ENCODE data around the gene ELF4.
"Not testable (repeated sequence)": the region's sequence is repeated elsewhere in the genome, so short reads cannot be mapped to it uniquely, and the experiment has no call there.

ELF4 gene

DNA sequence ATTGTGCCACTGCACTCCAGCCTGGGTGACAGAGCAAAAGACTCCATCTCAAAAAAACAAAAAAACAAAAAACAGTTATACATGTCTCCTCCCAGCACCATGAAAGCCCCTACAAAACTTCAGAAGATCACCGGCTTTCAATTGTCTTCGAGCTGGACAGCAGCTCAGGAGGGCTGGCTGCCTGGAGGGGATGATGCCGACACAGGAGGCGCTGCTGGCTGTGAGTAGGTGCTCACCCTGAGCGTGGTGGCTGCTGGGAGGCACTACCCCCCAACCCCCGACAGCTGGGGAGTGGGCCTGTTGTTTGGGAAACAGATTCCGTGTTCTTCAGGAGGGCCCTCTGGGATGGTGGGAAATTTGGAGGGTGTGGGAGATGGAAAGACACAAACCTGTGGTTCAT lies 6.9 kb upstream of the ELF4 start:
- TF ChIP-seq IKZF3 (tag by site-specific recombination; IDR thresholded peaks at IDR 0.05) = no peak
- TF ChIP-seq, protein P1, sequence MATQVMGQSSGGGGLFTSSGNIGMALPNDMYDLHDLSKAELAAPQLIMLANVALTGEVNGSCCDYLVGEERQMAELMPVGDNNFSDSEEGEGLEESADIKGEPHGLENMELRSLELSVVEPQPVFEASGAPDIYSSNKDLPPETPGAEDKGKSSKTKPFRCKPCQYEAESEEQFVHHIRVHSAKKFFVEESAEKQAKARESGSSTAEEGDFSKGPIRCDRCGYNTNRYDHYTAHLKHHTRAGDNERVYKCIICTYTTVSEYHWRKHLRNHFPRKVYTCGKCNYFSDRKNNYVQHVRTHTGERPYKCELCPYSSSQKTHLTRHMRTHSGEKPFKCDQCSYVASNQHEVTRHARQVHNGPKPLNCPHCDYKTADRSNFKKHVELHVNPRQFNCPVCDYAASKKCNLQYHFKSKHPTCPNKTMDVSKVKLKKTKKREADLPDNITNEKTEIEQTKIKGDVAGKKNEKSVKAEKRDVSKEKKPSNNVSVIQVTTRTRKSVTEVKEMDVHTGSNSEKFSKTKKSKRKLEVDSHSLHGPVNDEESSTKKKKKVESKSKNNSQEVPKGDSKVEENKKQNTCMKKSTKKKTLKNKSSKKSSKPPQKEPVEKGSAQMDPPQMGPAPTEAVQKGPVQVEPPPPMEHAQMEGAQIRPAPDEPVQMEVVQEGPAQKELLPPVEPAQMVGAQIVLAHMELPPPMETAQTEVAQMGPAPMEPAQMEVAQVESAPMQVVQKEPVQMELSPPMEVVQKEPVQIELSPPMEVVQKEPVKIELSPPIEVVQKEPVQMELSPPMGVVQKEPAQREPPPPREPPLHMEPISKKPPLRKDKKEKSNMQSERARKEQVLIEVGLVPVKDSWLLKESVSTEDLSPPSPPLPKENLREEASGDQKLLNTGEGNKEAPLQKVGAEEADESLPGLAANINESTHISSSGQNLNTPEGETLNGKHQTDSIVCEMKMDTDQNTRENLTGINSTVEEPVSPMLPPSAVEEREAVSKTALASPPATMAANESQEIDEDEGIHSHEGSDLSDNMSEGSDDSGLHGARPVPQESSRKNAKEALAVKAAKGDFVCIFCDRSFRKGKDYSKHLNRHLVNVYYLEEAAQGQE (tag by site-specific recombination; IDR thresholded peaks at IDR 0.05) = peak; percentile 77
- H3K27ac ChIP-seq (ENCODE audit: extremely low read depth, low read depth, low read length) = no peak overlapping the region
- H3K9me3 ChIP-seq (ENCODE audit: control insufficient read depth, insufficient read depth, low read depth, low read length) = no peaks in the 10 kb centered on the region
- no peak overlapping the region for H3K4me3 ChIP-seq (ENCODE audit: low read depth, low read length)
- ChIA-PET POLR2A (interaction anchor here (0.7 to 0.8 kb wide), 2 partner anchors 12 to 48 kb away, joined by 3 read pairs; partner anchors contain the start of gene AIFM1), CTCF (interaction anchor here (0.6 to 1.1 kb wide), 3 partner anchors 8 to 308 kb away, joined by 3 read pairs; no protein-coding TSS in a partner anchor)
- H3K36me3 ChIP-seq (ENCODE audit: control insufficient read depth in 2 of 2, insufficient read depth in 1 of 2, low read length in 2 of 2) = no peaks in the 10 kb centered on the region
- no peaks in the 10 kb centered on the region; the same call in 1 of the 2 replicates for H3K4me1 ChIP-seq (ENCODE audit: control insufficient read depth, insufficient read depth, low read length)

DNA sequence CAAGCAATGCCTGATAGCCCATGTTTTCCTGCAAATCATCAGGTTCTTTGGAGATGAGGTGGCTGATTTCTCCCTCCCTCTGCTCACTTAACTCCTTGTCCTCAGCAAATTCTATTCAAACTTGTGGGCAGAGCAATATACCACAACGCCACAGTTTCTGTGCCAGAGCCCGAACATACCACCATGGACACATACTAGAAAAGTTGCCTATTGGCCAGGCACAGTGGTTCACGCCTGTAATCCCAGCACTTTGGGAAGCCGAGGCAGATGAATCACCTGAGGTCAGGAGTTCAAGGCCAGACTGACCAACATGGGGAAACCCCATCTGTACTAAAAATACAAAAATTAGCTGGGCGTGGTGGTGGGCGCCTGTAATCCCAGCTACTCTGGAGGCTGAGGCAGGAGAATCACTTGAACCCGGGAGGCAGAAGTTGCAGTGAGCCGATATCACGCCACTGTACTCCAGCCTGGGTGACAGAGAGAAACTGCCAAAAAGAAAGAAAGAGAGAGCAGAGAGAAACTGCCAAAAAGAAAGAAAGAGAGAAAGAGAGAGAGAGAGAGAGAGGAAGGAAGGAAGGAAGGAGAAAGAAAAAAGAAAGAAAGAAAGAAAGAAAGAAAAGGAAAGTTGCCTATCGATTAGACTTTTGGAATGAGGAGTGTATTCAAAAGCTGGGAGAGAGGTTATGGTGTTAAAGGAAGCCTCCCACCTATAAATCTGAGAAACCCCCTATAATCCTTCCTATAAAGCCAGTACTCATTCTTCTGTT lies 5.0 kb upstream of the ELF4 start:
- H3K9me3 ChIP-seq (ENCODE audit: control insufficient read depth, insufficient read depth, low read depth, low read length); H3K36me3 ChIP-seq (ENCODE audit: control insufficient read depth in 2 of 2, insufficient read depth in 1 of 2, low read length in 2 of 2); POLR2A ChIA-PET; H3K4me3 ChIP-seq (ENCODE audit: low read depth, low read length); H3K27ac ChIP-seq (ENCODE audit: extremely low read depth, low read depth, low read length); H3K4me1 ChIP-seq (ENCODE audit: control insufficient read depth, insufficient read depth, low read length): not testable (repeated sequence)
- TF ChIP-seq ZNF366 (tag by site-specific recombination; conservative IDR thresholded peaks at IDR 0.05) (peak; percentile 81), ZNF596 (tag by site-specific recombination; IDR thresholded peaks at IDR 0.05) (0 out of 2 replicates have a peak, but pooled peaks have one; percentile 12), PRDM1 (tag by site-specific recombination; IDR thresholded peaks at IDR 0.05) (peak; percentile 59)
- CTCF ChIA-PET = interaction anchor here (0.7 kb wide), 2 partner anchors 13 to 175 kb away, joined by 3 to 4 read pairs; no protein-coding TSS in a partner anchor

DNA sequence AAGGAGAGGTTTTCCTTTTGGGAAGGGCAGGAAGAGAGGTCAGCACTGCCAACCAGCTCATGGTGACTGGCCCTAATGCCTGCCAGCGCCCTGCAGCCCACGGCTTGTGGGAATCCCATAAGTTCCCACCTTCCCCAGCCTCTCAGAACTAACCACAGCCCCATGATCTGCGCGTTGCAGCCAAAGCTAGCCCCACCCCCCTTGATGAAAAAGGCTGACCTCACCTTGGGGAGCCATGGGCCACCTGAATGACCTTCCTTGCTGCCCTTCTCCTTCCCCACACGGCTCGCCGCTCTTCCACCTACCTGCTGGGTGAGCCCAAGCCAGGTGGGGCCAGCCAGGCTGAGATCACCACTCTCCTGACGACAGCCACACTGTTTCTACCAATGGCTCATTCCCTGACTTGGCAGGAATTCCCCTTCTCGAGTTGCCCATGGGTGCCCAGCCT lies 3.9 kb upstream of the ELF4 start:
- POLR2A ChIA-PET = no interaction called here
- H3K36me3 ChIP-seq (ENCODE audit: control insufficient read depth in 2 of 2, insufficient read depth in 1 of 2, low read length in 2 of 2) = no peaks in the 10 kb centered on the region
- H3K4me1 ChIP-seq (ENCODE audit: control insufficient read depth, insufficient read depth, low read length) = peaks cover under 1% of the 10 kb centered on the region; the same call in 1 of the 2 replicates
- no peak overlapping the region for H3K4me3 ChIP-seq (ENCODE audit: low read depth, low read length)
- H3K27ac ChIP-seq (ENCODE audit: extremely low read depth, low read depth, low read length) = 0 out of 2 replicates have a peak overlapping the region, but pooled peaks have one; percentile 9
- H3K9me3 ChIP-seq (ENCODE audit: control insufficient read depth, insufficient read depth, low read depth, low read length) = no peaks in the 10 kb centered on the region
- CTCF ChIA-PET = interaction anchor here (0.6 kb wide), 1 partner anchor 164 kb away, joined by 3 read pairs; no protein-coding TSS in a partner anchor
- TF ChIP-seq ZIC2 (tag by site-specific recombination; IDR thresholded peaks at IDR 0.05) = no peak
- TF ChIP-seq, protein P2, sequence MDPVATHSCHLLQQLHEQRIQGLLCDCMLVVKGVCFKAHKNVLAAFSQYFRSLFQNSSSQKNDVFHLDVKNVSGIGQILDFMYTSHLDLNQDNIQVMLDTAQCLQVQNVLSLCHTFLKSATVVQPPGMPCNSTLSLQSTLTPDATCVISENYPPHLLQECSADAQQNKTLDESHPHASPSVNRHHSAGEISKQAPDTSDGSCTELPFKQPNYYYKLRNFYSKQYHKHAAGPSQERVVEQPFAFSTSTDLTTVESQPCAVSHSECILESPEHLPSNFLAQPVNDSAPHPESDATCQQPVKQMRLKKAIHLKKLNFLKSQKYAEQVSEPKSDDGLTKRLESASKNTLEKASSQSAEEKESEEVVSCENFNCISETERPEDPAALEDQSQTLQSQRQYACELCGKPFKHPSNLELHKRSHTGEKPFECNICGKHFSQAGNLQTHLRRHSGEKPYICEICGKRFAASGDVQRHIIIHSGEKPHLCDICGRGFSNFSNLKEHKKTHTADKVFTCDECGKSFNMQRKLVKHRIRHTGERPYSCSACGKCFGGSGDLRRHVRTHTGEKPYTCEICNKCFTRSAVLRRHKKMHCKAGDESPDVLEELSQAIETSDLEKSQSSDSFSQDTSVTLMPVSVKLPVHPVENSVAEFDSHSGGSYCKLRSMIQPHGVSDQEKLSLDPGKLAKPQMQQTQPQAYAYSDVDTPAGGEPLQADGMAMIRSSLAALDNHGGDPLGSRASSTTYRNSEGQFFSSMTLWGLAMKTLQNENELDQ (tag by site-specific recombination; IDR thresholded peaks at IDR 0.05; ENCODE audit: low read depth) = no peak
- TF ChIP-seq, protein P3, sequence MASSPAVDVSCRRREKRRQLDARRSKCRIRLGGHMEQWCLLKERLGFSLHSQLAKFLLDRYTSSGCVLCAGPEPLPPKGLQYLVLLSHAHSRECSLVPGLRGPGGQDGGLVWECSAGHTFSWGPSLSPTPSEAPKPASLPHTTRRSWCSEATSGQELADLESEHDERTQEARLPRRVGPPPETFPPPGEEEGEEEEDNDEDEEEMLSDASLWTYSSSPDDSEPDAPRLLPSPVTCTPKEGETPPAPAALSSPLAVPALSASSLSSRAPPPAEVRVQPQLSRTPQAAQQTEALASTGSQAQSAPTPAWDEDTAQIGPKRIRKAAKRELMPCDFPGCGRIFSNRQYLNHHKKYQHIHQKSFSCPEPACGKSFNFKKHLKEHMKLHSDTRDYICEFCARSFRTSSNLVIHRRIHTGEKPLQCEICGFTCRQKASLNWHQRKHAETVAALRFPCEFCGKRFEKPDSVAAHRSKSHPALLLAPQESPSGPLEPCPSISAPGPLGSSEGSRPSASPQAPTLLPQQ (tag by site-specific recombination; IDR thresholded peaks at IDR 0.05) = no peak
- TF ChIP-seq HOXD13 (CRISPR knock-in tag; IDR thresholded peaks at IDR 0.05; ENCODE audit: borderline replicate concordance) = no peak
- TF ChIP-seq ZBTB17 (tag by site-specific recombination; IDR thresholded peaks at IDR 0.05) = no peak
- TF ChIP-seq, protein P1 (tag by site-specific recombination; IDR thresholded peaks at IDR 0.05) = no peak
- TF ChIP-seq ZNF555 (tag by site-specific recombination; conservative IDR thresholded peaks at IDR 0.05) = no peak
- no peak for TF ChIP-seq ZBTB7A (tag by site-specific recombination; IDR thresholded peaks at IDR 0.05; ENCODE audit: low read depth)
- no peak for TF ChIP-seq TRIM28 (IDR thresholded peaks at IDR 0.05; ENCODE audit: borderline replicate concordance, low read length)
- TF ChIP-seq ZNF501 (tag by site-specific recombination; IDR thresholded peaks at IDR 0.05) = no peak
- peak; percentile 28; the same call in 1 of the 2 replicates for TF ChIP-seq ZFP69B (tag by site-specific recombination; IDR thresholded peaks at IDR 0.05)
- TF ChIP-seq ZNF621 (tag by site-specific recombination; IDR thresholded peaks at IDR 0.05) = no peak
- TF ChIP-seq MYNN (tag by site-specific recombination; IDR thresholded peaks at IDR 0.05; ENCODE audit: borderline replicate concordance) = no peak
